Thymus (tissue), 11 donors: ENCODE results near the gene ACOT11. TPM values are rescaled to one million over a fixed set of nuclear protein-coding genes. Genes with fewer than 3 reads are reported as not detected.

Experiments
- DNase-seq, 9 donors: peaks; one replicate each; pipeline ENCODE4 v3.0.0-alpha.2; 2013; ENCODE audit warnings: low spot score in 9 of 9, low read depth in 6 of 9, missing footprints in 1 of 9
- H3K27ac ChIP-seq, 2 donors: one replicate each; pipeline ENCODE4 v1.5.1; 2013; ENCODE audit warnings: control low read depth in 1 of 2, low read depth in 1 of 2, low read length in 1 of 2, mild to moderate bottlenecking in 1 of 2, moderate library complexity in 1 of 2
- H3K27me3 ChIP-seq, 2 donors: one replicate each; pipeline ENCODE4 v1.5.1; 2013; ENCODE audit warnings: low read length in 1 of 2; ENCODE audit not compliant: control insufficient read depth in 2 of 2, insufficient read depth in 1 of 2
- H3K36me3 ChIP-seq, 2 donors: one replicate each; pipeline ENCODE4 v1.5.1; 2013; ENCODE audit warnings: low read length in 1 of 2, mild to moderate bottlenecking in 1 of 2, moderate library complexity in 1 of 2; ENCODE audit not compliant: control insufficient read depth in 2 of 2, insufficient read depth in 2 of 2
- H3K4me1 ChIP-seq, 2 donors: one replicate each; pipeline ENCODE4 v1.5.1; 2013; ENCODE audit warnings: low read length in 2 of 2; ENCODE audit not compliant: control insufficient read depth in 2 of 2, insufficient read depth in 2 of 2
- H3K4me3 ChIP-seq, 2 donors: one replicate each; pipeline ENCODE4 v1.5.1; 2013; ENCODE audit warnings: low read length in 2 of 2, control low read depth in 1 of 2, mild to moderate bottlenecking in 1 of 2
- H3K9me3 ChIP-seq, 2 donors: one replicate each; pipeline ENCODE4 v1.5.1; 2013; ENCODE audit warnings: low read length in 1 of 2, mild to moderate bottlenecking in 1 of 2; ENCODE audit not compliant: control insufficient read depth in 2 of 2, insufficient read depth in 1 of 2
- WGBS: extraction: QIAGEN DNeasy Blood & Tissue Kit; methylation state at CpG from one replicate; pipeline ENCODE4 v1.1.7; 2013; 5-methylcytosine and 5-hydroxymethylcytosine counted together
- polyA plus RNA-seq: library from polyadenylated mRNA; stranded (reverse); fragments of 200-250 nt; gene quantifications from one replicate; pipeline ENCODE4 v1.2.3, GENCODE V29; 2013
- total RNA-seq: library from RNA; stranded (reverse); fragments of 120-200 nt; gene quantifications from one replicate; pipeline ENCODE4 v1.2.4, GENCODE V29; 2013
- donor health status: healthy.

Gene ACOT11
- total and polyA plus RNA-seq, 2 donors = 1.2 to 1.3 TPM

- H3K36me3 ChIP-seq = no peaks in the 10 kb centered on the region
- H3K4me3 ChIP-seq = no peak overlapping the region
- DNase-seq = no peak
- peaks cover 0 to 10% of the 10 kb centered on the region in 2 donors for H3K27me3 ChIP-seq
- peaks cover 3 to 33% of the 10 kb centered on the region in 2 donors for H3K4me1 ChIP-seq
- 95% methylated on average over 13 of the region's 13 CpGs for WGBS
- H3K27ac ChIP-seq = no peak overlapping the region
- peaks cover 0 to 2% of the 10 kb centered on the region in 2 donors for H3K9me3 ChIP-seq
Measured at GRCh38 chr1:54543729-54544496, 4.1 kb upstream of the ACOT11 start.

DNA sequence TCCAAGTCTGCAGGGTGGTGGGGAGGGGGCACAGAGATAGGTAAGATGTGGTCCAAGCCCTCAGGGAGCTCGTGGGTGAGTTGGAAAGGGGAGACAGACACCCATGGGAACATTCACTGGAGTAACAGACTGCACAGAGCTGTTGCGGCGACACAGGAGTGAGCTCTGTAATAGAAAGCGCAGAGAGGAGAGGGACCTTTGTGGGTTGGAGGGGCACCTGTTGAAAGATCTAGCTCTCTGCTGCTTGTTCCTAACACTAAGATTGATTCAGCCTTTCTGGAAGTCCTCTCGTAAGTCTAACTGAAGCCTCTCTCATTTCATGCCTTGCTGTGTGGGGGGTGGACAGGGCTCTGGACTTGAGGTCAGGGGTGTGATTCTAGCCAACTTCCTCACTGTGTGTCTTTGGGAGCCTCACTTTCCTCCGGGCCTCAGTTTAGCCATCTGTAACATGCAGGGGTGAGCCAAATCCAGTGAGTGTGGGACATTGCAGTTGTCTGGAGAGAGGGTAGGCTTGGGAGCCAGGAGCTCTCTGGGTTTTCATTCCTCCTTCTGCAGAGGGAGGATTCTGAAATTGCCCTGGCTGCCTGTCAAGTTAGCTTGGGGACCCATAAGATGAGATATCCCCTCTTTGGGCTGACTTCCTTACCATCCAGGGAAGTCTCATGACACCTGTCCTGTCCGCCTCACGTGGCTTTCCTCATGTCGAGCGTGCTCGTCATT is 2.0 kb upstream of the ACOT11 start:
- H3K27ac ChIP-seq = no peak overlapping the region
- H3K4me1 ChIP-seq = peaks cover 3 to 26% of the 10 kb centered on the region in 2 donors
- H3K27me3 ChIP-seq = peaks cover 0 to 8% of the 10 kb centered on the region in 2 donors
- 92% methylated on average over 11 of the region's 11 CpGs for WGBS
- DNase-seq = no peak
- no peaks in the 10 kb centered on the region for H3K36me3 ChIP-seq
- H3K9me3 ChIP-seq = peaks cover 0 to 2% of the 10 kb centered on the region in 2 donors
- H3K4me3 ChIP-seq = no peak overlapping the region

DNA sequence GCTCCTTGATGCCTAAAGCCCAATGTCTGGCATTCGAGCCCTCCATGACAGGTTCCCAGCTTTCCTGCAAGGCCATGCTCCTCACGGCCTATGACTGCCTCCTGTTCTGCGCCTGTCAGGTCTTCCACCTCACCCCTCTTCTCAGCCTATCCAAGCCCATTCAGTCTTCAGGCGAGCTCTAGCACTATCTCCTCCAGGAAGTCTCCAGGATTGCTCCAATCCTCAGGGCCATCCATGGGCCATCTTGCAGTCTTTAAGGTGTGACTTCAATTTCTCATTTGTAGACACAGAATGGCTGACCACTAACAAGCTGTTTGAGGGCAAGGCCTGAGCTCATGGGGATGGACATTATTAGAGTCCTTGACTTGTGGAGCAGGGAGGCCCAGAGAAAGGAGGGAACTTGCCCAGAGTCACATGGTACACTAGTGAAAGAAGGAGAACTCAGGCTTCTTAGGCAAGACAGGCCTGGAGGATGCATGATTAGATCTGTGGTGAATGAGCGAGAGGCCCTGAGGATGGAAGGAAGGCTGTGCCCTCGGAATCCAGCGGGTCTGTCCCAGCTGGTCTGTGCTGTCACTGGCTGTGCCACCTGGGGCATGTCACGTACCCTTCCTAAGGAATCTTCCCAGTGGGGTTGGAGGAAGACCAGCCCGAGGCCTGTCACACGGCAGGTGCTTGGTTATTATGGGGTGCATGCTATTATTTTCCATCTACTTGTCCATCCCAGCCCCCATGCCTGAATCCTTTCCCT is 1.2 kb upstream of the ACOT11 start:
- H3K27ac ChIP-seq = no peak overlapping the region
- H3K4me3 ChIP-seq = no peak overlapping the region
- no peak for DNase-seq

GRCh38 chr1:54548389-54549044 is 489 bp downstream of the ACOT11 start:
- H3K27ac ChIP-seq = no peak overlapping the region
- WGBS = 68% methylated on average over 13 of the region's 13 CpGs
- H3K4me3 ChIP-seq = no peak overlapping the region
- no peak for DNase-seq
- no peaks in the 10 kb centered on the region for H3K36me3 ChIP-seq
- peaks cover 0 to 9% of the 10 kb centered on the region in 2 donors for H3K4me1 ChIP-seq
- no peaks in the 10 kb centered on the region for H3K27me3 ChIP-seq
- H3K9me3 ChIP-seq = no peaks in the 10 kb centered on the region

More for the DNA sequence above, 1.2 kb upstream of the ACOT11 start:
- WGBS = 75% methylated on average over 10 of the region's 10 CpGs
- H3K9me3 ChIP-seq = peaks cover 0 to 2% of the 10 kb centered on the region in 2 donors
- H3K27me3 ChIP-seq = peaks cover 0 to 8% of the 10 kb centered on the region in 2 donors
- H3K36me3 ChIP-seq = no peaks in the 10 kb centered on the region
- peaks cover 2 to 22% of the 10 kb centered on the region in 2 donors for H3K4me1 ChIP-seq

DNA sequence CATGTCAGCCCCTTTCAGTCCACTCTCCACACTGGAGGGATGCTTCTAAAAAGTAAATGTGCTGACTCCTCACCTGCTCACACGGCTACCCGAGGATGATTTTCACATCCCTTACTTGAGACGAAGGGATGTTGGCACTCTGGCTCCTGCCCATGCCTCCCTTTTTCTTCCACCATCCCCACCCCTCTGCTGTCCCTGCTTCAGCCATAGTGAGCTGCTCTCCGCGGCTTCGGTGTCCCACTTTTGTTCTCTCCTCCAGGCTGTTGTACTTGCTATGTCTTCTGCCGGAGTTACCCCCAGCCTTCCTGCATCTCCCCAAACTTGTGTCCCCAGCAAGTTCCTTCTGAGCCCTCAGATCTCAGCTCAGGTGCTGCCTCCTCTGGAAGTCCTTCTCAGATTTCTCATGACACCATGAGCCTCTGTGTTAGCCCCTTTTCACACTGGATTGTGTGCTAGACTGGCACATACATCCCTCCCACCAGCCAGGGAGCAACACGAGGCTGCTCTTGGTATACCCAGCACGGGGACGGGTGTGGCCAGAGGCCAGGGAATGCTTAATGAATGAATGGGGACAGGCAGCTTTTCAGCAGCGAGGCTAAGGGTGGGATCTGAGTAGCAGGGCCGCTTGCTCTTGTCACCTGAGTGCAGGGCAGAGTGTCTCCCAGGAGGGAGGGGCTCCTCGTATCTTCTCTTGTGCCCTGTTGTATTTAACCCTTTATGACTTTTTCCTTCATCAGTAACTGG is 1.3 kb downstream of the ACOT11 start:
- no peaks in the 10 kb centered on the region for H3K36me3 ChIP-seq
- no peaks in the 10 kb centered on the region for H3K27me3 ChIP-seq
- H3K27ac ChIP-seq = no peak overlapping the region
- H3K4me1 ChIP-seq = peaks cover 0 to 9% of the 10 kb centered on the region in 2 donors
- WGBS = 89% methylated on average over 13 of the region's 13 CpGs
- H3K9me3 ChIP-seq = no peaks in the 10 kb centered on the region
- no peak for DNase-seq
- H3K4me3 ChIP-seq = no peak overlapping the region

- no peaks in the 10 kb centered on the region for H3K27me3 ChIP-seq
- no peak overlapping the region for H3K27ac ChIP-seq
- no peak for DNase-seq
- H3K4me3 ChIP-seq = no peak overlapping the region
- H3K4me1 ChIP-seq = peaks cover 0 to 9% of the 10 kb centered on the region in 2 donors
- H3K36me3 ChIP-seq = no peaks in the 10 kb centered on the region
- WGBS = over 99% methylated on average over 3 of the region's 3 CpGs
- peaks cover 0 to 5% of the 10 kb centered on the region in 2 donors for H3K9me3 ChIP-seq
Measured at GRCh38 chr1:54551891-54552290, 3.9 kb downstream of the ACOT11 start.

DNA sequence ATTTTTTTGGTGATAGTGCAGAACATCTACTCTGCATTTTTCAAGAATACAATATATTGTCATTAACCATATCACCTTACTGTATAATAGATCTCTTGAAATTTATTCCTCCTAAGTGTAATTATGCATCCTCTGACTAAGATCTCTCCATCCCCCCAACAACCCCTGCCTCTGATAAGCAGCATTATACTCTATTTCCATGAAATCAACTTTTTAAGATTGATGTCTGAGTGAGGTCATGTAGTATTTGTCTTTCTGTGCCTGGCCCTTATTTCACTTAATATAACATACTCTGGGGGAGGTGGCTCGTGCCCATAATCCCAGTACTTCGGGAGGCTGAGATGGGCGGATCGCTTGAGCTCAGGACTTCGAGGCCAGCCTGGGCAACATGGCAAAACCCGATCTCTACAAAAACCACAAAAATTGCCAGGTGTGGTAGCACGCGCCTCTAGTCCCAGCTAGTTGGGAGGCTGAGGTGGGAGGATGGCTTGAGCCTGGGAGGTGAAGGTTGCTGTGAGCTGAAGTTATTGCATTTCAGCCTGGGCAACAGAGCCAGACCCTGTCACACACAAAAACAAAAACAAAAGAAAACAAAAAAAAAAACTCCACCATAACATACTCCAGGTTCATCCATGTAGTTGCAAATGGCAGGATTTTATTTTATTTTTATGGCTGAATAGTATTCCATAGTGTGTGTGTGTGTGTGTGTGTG is 5.7 kb downstream of the ACOT11 start:
- H3K27ac ChIP-seq = no peak overlapping the region
- peaks cover 0 to 5% of the 10 kb centered on the region in 2 donors for H3K9me3 ChIP-seq
- H3K27me3 ChIP-seq = no peaks in the 10 kb centered on the region
- no peaks in the 10 kb centered on the region for H3K4me1 ChIP-seq
- H3K4me3 ChIP-seq = no peak overlapping the region
- H3K36me3 ChIP-seq = no peaks in the 10 kb centered on the region
- DNase-seq = no peak
- WGBS = 94% methylated on average over 8 of the region's 8 CpGs

- Histone ChIP-seq H3K27me3 (no peaks in the 10 kb centered on the region), H3K27ac (no peak overlapping the region), H3K36me3 (no peaks in the 10 kb centered on the region), H3K4me3 (no peak overlapping the region), H3K4me1 (no peaks in the 10 kb centered on the region), H3K9me3 (peaks cover 0 to 5% of the 10 kb centered on the region in 2 donors)
- WGBS = 97% methylated on average over 1 of the region's 1 CpG
- no peak for DNase-seq
Measured at GRCh38 chr1:54556110-54556509, 8.1 kb downstream of the ACOT11 start.
